GM12878 (cell line): Measurements from ENCODE around the gene PLIN3. TPM values are rescaled to one million over a fixed set of nuclear protein-coding genes. Genes with fewer than 3 reads are reported as not detected.

Source experiments
- ATAC-seq: fragments of 200-7000 bp; cut with Tn5 transposase; 3 replicates; pipeline ENCODE4 v1.9.1; 2020; ENCODE audit warnings: mild to moderate bottlenecking, moderate library complexity
- BruUV-seq: library from RNA; stranded (reverse); fragments of 400-500 nt; replicated peaks from 2 replicates; lab custom pipeline; 2021; lab: Mats Ljungman, UMichigan
- CTCF ChIA-PET: fragments of 300-600 bp; sonication (Branson Sonifier 250); formaldehyde crosslinking; extraction: SDS; loops from one replicate; lab custom pipeline; 2021; ENCODE audit warnings: inconsistent platforms; lab: Yijun Ruan, JAX
- POLR2A ChIA-PET: fragments of 350-600 bp; formaldehyde crosslinking; extraction: SDS; loops from one replicate; lab custom pipeline; 2021; ENCODE audit warnings: inconsistent platforms; lab: Charles Lee
- RAD21 ChIA-PET: fragments of 300-600 bp; sonication (Branson Sonifier 250); formaldehyde crosslinking; loops from one replicate; lab custom pipeline; 2023; ENCODE audit warnings: antibody characterized with exemption; ENCODE audit not compliant: unreplicated experiment; lab: Charles Lee
- SMC1A ChIA-PET: fragments of 300-600 bp; sonication (Branson Sonifier 250); formaldehyde crosslinking; loops from one replicate; lab custom pipeline; 2023; ENCODE audit not compliant: unreplicated experiment, uncharacterized antibody; lab: Charles Lee
- DNase-seq: peaks from one replicate; pipeline ENCODE4 v3.0.0-alpha.2; 2011; ENCODE audit warnings: low read depth, low spot score
- FAIRE-seq: peaks from 3 replicates; lab custom pipeline; 2011; peaks lifted over from hg19 to GRCh38; lab: Jason Lieb, UNC
- H2AFZ ChIP-seq: 2 replicates; pipeline ENCODE4 v1.6.0; 2011; ENCODE audit warnings: low read depth, low read length, control low read depth; ENCODE audit not compliant: control insufficient read depth
- H3K27ac ChIP-seq: 2 replicates; pipeline ENCODE4 v1.5.1; 2011; ENCODE audit warnings: control low read depth; ENCODE audit not compliant: control insufficient read depth, insufficient read depth
- H3K27me3 ChIP-seq, 2 experiments: replicated peaks in 1 of 2; 2 replicates each; pipeline versions ENCODE4 v1.6.0 to v1.6.1; 2011; ENCODE audit warnings: low read length in 1 of 2; ENCODE audit not compliant: control insufficient read depth in 2 of 2, insufficient read depth in 2 of 2
- H3K36me3 ChIP-seq, 2 experiments: 2 replicates each; pipeline ENCODE4 v1.5.1; 2011; ENCODE audit warnings: low read length in 1 of 2; ENCODE audit not compliant: control insufficient read depth in 2 of 2, insufficient read depth in 2 of 2
- H3K4me1 ChIP-seq: 2 replicates; pipeline ENCODE4 v1.6.1; 2011; ENCODE audit warnings: mild to moderate bottlenecking, low read length, moderate library complexity, mixed read lengths; ENCODE audit not compliant: control insufficient read depth, insufficient read depth
- H3K4me2 ChIP-seq: 2 replicates; pipeline ENCODE4 v1.6.0; 2011; ENCODE audit warnings: control low read depth; ENCODE audit not compliant: control insufficient read depth, insufficient read depth
- H3K4me3 ChIP-seq: fragments of 200-600 bp; sonication (generic); 2 replicates; pipeline ENCODE4 v1.5.1; 2016
- H3K79me2 ChIP-seq: 2 replicates; pipeline ENCODE4 v1.6.0; 2011; ENCODE audit warnings: low read length; ENCODE audit not compliant: control insufficient read depth, insufficient read depth
- H3K9ac ChIP-seq: 2 replicates; pipeline ENCODE4 v1.8.0; 2011; ENCODE audit warnings: low read length, control low read depth, mixed read lengths; ENCODE audit not compliant: control insufficient read depth, insufficient read depth
- H3K9me3 ChIP-seq: replicated peaks from 3 replicates; pipeline ENCODE4 v1.5.1; 2011; ENCODE audit warnings: mild to moderate bottlenecking, low read length; ENCODE audit not compliant: control insufficient read depth, insufficient read depth
- H4K20me1 ChIP-seq: 2 replicates; pipeline ENCODE4 v1.6.0; 2011; ENCODE audit not compliant: control insufficient read depth, insufficient read depth
- ASH2L ChIP-seq: fragments of 300-600, 200-600 bp; sonication (generic); IDR thresholded peaks from 2 replicates; pipeline ENCODE4 v1.6.1; 2017; ENCODE audit warnings: low read depth, mild to moderate bottlenecking, borderline replicate concordance
- HDAC2 ChIP-seq: fragments of 200-600 bp; sonication (generic); IDR thresholded peaks from 2 replicates; pipeline ENCODE4 v1.6.1; 2017
- NFYA ChIP-seq: IDR thresholded peaks from 2 replicates; pipeline ENCODE4 v1.6.1; 2011; ENCODE audit warnings: low read depth, mild to moderate bottlenecking, low read length, improper control_type of control experiment, borderline replicate concordance
- NRF1 ChIP-seq: conservative IDR thresholded peaks from 2 replicates; pipeline ENCODE4 v1.6.1; 2011; ENCODE audit warnings: mild to moderate bottlenecking, low read depth, low read length, improper control_type of control experiment
- SUPT20H ChIP-seq: IDR thresholded peaks from 2 replicates; pipeline ENCODE4 v1.6.1; 2011; ENCODE audit warnings: low read depth, mild to moderate bottlenecking, low read length, moderate library complexity, borderline replicate concordance; ENCODE audit not compliant: control insufficient read depth
- ZNF207 ChIP-seq: fragments of 450-650 bp; IDR thresholded peaks from 2 replicates; pipeline ENCODE4 v1.6.1; 2014; ENCODE audit warnings: antibody characterized with exemption, mild to moderate bottlenecking, borderline replicate concordance
- ZNF687 ChIP-seq: fragments of 450-650 bp; IDR thresholded peaks from 2 replicates; pipeline ENCODE4 v1.6.1; 2017; ENCODE audit warnings: mild to moderate bottlenecking, moderate library complexity
- WGBS: methylation state at CpG from one replicate; pipeline ENCODE4 v1.1.6; 2016; ENCODE audit warnings: low lambda C conversion rate; ENCODE audit not compliant: insufficient replicate concordance, insufficient coverage; ENCODE audit errors: missing lambda C conversion rate; 5-methylcytosine and 5-hydroxymethylcytosine counted together
- in situ Hi-C: fragments of 300-500 bp; cut with MboI; formaldehyde crosslinking; loops from 9 replicates; pipeline ENCODE4 v1.14.3; 2018; ENCODE audit warnings: mixed read lengths
- intact Hi-C: fragments of 100-400 bp; cut with micrococcal nuclease; formaldehyde crosslinking; loops from one replicate; pipeline ENCODE4 v1.14.2; 2022; ENCODE audit not compliant: unreplicated experiment
- polyA plus RNA-seq, 11 experiments: library from polyadenylated mRNA; depleted of rRNA in 4 of 11; unstranded in 6 of 11; stranded (reverse) in 5 of 11; fragments of >200 nt; fragmentation: Nextera tagmentation in 4 of 11; fragmentation: Illumina TruSeq in 1 of 11; extraction: Ambion mirVana in 4 of 11; extraction: Trizol in 1 of 11; gene quantifications; 1 replicate in 1 of 11; 2 replicates in 10 of 11; pipeline versions ENCODE4 v1.2.1 to v1.2.3, GENCODE V29; 2011 to 2016; ENCODE audit warnings: inconsistent platforms in 2 of 11, missing spikeins in 2 of 11, low read depth in 1 of 11
- total RNA-seq, 4 experiments: library from RNA; depleted of rRNA in 3 of 4; stranded (reverse); fragments of >200 nt in 3 of 4; fragmentation: Illumina TruSeq in 1 of 4; extraction: Trizol in 1 of 4; gene quantifications; 2 replicates each; pipeline versions ENCODE4 v1.2.1 to v1.2.3, GENCODE V29; 2013 to 2021
- TF ChIP-seq, protein P1 (sequence below): fragments of 450-650 bp; IDR thresholded peaks from 2 replicates; pipeline ENCODE4 v1.6.1; 2017; ENCODE audit warnings: mild to moderate bottlenecking, moderate library complexity
- TF ChIP-seq, protein P2 (sequence below): fragments of 450-650 bp; IDR thresholded peaks from 2 replicates; pipeline ENCODE4 v1.6.1; 2014; ENCODE audit warnings: mild to moderate bottlenecking
- TF ChIP-seq, protein P3 (sequence below): IDR thresholded peaks from 2 replicates; pipeline ENCODE4 v1.6.1; 2011; ENCODE audit warnings: borderline replicate concordance, low read depth, mild to moderate bottlenecking, moderate library complexity, mixed read lengths, low read length; ENCODE audit not compliant: insufficient read depth; ENCODE audit errors: extremely low read length

PLIN3 gene
- total and polyA plus RNA-seq, 10 of the 15 experiments (the other 5 are each of a cell fraction or from before 2014, with no cell fraction given) = 7.7 to 71.4 (median 66.8) TPM

DNA sequence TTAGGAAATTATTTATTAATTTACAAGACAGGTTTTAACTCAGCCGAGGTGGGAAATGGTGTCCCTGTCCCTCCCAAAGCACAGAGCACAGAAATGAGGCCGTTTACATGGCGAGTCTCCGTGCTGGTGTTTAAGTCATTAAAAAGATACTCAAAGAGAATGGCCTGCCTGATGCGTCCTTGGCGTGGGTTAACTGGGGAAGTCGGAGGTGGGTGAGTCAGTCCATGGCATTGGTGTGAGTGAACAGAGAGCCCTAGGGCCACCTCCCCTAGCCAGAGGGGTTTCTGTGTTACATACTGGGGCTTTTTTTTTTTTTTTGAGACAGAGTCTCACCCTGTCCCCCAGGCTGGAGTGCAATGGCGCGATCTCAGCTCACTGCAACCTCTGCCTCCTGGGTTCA lies 72.1 kb downstream of the PLIN3 start:
- CTCF ChIA-PET = interaction anchor here (1.3 kb wide), 1 partner anchor 15 kb away, joined by 3 read pairs; no protein-coding TSS in a partner anchor
- H3K4me1 ChIP-seq = peaks cover 22% of the 10 kb centered on the region
- 94% methylated on average over 9 of the region's 9 CpGs for WGBS
- FAIRE-seq (no peak), ATAC-seq (no peak), DNase-seq (no peak)
- no peak overlapping the region for H2AFZ ChIP-seq
- H3K9me3 ChIP-seq = no peaks in the 10 kb centered on the region
- no peak overlapping the region; the same call in 1 of the 2 replicates for H3K4me2 ChIP-seq
- BruUV-seq = no TSS peak
- TF ChIP-seq, protein P1, sequence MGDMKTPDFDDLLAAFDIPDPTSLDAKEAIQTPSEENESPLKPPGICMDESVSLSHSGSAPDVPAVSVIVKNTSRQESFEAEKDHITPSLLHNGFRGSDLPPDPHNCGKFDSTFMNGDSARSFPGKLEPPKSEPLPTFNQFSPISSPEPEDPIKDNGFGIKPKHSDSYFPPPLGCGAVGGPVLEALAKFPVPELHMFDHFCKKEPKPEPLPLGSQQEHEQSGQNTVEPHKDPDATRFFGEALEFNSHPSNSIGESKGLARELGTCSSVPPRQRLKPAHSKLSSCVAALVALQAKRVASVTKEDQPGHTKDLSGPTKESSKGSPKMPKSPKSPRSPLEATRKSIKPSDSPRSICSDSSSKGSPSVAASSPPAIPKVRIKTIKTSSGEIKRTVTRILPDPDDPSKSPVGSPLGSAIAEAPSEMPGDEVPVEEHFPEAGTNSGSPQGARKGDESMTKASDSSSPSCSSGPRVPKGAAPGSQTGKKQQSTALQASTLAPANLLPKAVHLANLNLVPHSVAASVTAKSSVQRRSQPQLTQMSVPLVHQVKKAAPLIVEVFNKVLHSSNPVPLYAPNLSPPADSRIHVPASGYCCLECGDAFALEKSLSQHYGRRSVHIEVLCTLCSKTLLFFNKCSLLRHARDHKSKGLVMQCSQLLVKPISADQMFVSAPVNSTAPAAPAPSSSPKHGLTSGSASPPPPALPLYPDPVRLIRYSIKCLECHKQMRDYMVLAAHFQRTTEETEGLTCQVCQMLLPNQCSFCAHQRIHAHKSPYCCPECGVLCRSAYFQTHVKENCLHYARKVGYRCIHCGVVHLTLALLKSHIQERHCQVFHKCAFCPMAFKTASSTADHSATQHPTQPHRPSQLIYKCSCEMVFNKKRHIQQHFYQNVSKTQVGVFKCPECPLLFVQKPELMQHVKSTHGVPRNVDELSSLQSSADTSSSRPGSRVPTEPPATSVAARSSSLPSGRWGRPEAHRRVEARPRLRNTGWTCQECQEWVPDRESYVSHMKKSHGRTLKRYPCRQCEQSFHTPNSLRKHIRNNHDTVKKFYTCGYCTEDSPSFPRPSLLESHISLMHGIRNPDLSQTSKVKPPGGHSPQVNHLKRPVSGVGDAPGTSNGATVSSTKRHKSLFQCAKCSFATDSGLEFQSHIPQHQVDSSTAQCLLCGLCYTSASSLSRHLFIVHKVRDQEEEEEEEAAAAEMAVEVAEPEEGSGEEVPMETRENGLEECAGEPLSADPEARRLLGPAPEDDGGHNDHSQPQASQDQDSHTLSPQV = no peak
- TF ChIP-seq ASH2L = no peak
- no peak for TF ChIP-seq ZNF207
- TF ChIP-seq, protein P2, sequence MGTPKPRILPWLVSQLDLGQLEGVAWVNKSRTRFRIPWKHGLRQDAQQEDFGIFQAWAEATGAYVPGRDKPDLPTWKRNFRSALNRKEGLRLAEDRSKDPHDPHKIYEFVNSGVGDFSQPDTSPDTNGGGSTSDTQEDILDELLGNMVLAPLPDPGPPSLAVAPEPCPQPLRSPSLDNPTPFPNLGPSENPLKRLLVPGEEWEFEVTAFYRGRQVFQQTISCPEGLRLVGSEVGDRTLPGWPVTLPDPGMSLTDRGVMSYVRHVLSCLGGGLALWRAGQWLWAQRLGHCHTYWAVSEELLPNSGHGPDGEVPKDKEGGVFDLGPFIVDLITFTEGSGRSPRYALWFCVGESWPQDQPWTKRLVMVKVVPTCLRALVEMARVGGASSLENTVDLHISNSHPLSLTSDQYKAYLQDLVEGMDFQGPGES = no peak
- no peak for TF ChIP-seq HDAC2
- no peak for TF ChIP-seq ZNF687
- TF ChIP-seq, protein P3, sequence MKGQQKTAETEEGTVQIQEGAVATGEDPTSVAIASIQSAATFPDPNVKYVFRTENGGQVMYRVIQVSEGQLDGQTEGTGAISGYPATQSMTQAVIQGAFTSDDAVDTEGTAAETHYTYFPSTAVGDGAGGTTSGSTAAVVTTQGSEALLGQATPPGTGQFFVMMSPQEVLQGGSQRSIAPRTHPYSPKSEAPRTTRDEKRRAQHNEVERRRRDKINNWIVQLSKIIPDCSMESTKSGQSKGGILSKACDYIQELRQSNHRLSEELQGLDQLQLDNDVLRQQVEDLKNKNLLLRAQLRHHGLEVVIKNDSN = no peak
- no peak for TF ChIP-seq SUPT20H
- TF ChIP-seq NRF1 = no peak
- no peak for TF ChIP-seq NFYA
- POLR2A ChIA-PET = no interaction called here
- intact Hi-C loops (no loop called here), in situ Hi-C loops (no loop called here)
- H3K4me3 ChIP-seq = no peak overlapping the region
- H3K27me3 ChIP-seq = no peaks in the 10 kb centered on the region
- no peak overlapping the region for H3K27ac ChIP-seq
- no peak overlapping the region for H3K9ac ChIP-seq
- SMC1A ChIA-PET = no interaction called here
- RAD21 ChIA-PET = interaction anchor here (0.7 kb wide), 1 partner anchor 680 kb away, joined by 3 read pairs; no protein-coding TSS in a partner anchor
- H3K36me3 ChIP-seq = peaks cover 0 to 12% of the 10 kb centered on the region in 2 experiments; a peak in 3 of 4 replicates
- peaks cover 38% of the 10 kb centered on the region for H3K79me2 ChIP-seq
- H4K20me1 ChIP-seq = no peaks in the 10 kb centered on the region
